ENCODE measurements around the gene CTNNA3.
"Not testable (repeated sequence)": the region's sequence is repeated elsewhere in the genome, so short reads cannot be mapped to it uniquely, and the experiment has no call there.

The CTNNA3 gene

GRCh38 chr10:67696029-67696428, at the start of gene CTNNA3:
TSS of gene CTNNA3 (minus strand) at chr10:67696195.
- no peak within 1 kb of the TSS for H3K4me3 ChIP-seq (ENCODE audit: low read length)
- no peaks in the 10 kb centered on the region for H3K27me3 ChIP-seq (ENCODE audit: control insufficient read depth, insufficient read depth, low read length)
- no peaks in the 10 kb centered on the region for H3K9me3 ChIP-seq (ENCODE audit: control insufficient read depth, low read length)
- H3K9ac ChIP-seq (ENCODE audit: low read length) = no peak within 1 kb of the TSS
- H3K4me1 ChIP-seq (ENCODE audit: control insufficient read depth, insufficient read depth, low read length) = no peaks in the 10 kb centered on the region
- H3K36me3 ChIP-seq (ENCODE audit: control insufficient read depth, insufficient read depth, low read length) = no peaks in the 10 kb centered on the region

GRCh38 chr10:67735430-67735829, 39.4 kb upstream of the CTNNA3 start:
- H3K4me3 ChIP-seq (ENCODE audit: low read length) = no peak overlapping the region
- no peaks in the 10 kb centered on the region for H3K4me1 ChIP-seq (ENCODE audit: control insufficient read depth, insufficient read depth, low read length)

GRCh38 chr10:67733511-67733910, 37.5 kb upstream of the CTNNA3 start:
- Histone ChIP-seq H3K4me1 (ENCODE audit: control insufficient read depth, insufficient read depth, low read length) (no peaks in the 10 kb centered on the region), H3K4me3 (ENCODE audit: low read length) (no peak overlapping the region), H3K36me3 (ENCODE audit: control insufficient read depth, insufficient read depth, low read length) (no peaks in the 10 kb centered on the region), H3K27me3 (ENCODE audit: control insufficient read depth, insufficient read depth, low read length) (no peaks in the 10 kb centered on the region), H3K9me3 (ENCODE audit: control insufficient read depth, low read length) (no peaks in the 10 kb centered on the region), H3K9ac (ENCODE audit: low read length) (no peak overlapping the region)

More at GRCh38 chr10:67735430-67735829, 39.4 kb upstream of the CTNNA3 start:
- Histone ChIP-seq H3K36me3 (ENCODE audit: control insufficient read depth, insufficient read depth, low read length) (no peaks in the 10 kb centered on the region), H3K9ac (ENCODE audit: low read length) (no peak overlapping the region), H3K9me3 (ENCODE audit: control insufficient read depth, low read length) (no peaks in the 10 kb centered on the region), H3K27me3 (ENCODE audit: control insufficient read depth, insufficient read depth, low read length) (no peaks in the 10 kb centered on the region)

GRCh38 chr10:67725567-67725966, 29.6 kb upstream of the CTNNA3 start:
- H3K9me3 ChIP-seq (ENCODE audit: control insufficient read depth, low read length) = no peaks in the 10 kb centered on the region
- no peak overlapping the region for H3K4me3 ChIP-seq (ENCODE audit: low read length)
- H3K4me1 ChIP-seq (ENCODE audit: control insufficient read depth, insufficient read depth, low read length) = no peaks in the 10 kb centered on the region
- H3K9ac ChIP-seq (ENCODE audit: low read length) = no peak overlapping the region
- H3K27me3 ChIP-seq (ENCODE audit: control insufficient read depth, insufficient read depth, low read length) = no peaks in the 10 kb centered on the region
- H3K36me3 ChIP-seq (ENCODE audit: control insufficient read depth, insufficient read depth, low read length) = no peaks in the 10 kb centered on the region

GRCh38 chr10:67723601-67724000, 27.6 kb upstream of the CTNNA3 start:
- Histone ChIP-seq H3K27me3 (ENCODE audit: control insufficient read depth, insufficient read depth, low read length) (no peaks in the 10 kb centered on the region), H3K4me1 (ENCODE audit: control insufficient read depth, insufficient read depth, low read length) (no peaks in the 10 kb centered on the region), H3K36me3 (ENCODE audit: control insufficient read depth, insufficient read depth, low read length) (no peaks in the 10 kb centered on the region), H3K4me3 (ENCODE audit: low read length) (no peak overlapping the region), H3K9ac (ENCODE audit: low read length) (no peak overlapping the region), H3K9me3 (ENCODE audit: control insufficient read depth, low read length) (no peaks in the 10 kb centered on the region)

GRCh38 chr10:67722113-67722512, 26.1 kb upstream of the CTNNA3 start:
- Histone ChIP-seq H3K9me3 (ENCODE audit: control insufficient read depth, low read length) (no peaks in the 10 kb centered on the region), H3K4me1 (ENCODE audit: control insufficient read depth, insufficient read depth, low read length) (no peaks in the 10 kb centered on the region), H3K36me3 (ENCODE audit: control insufficient read depth, insufficient read depth, low read length) (no peaks in the 10 kb centered on the region)

GRCh38 chr10:67716455-67716854, 20.5 kb upstream of the CTNNA3 start:
- not testable (repeated sequence) for H3K9ac ChIP-seq (ENCODE audit: low read length); H3K4me1 ChIP-seq (ENCODE audit: control insufficient read depth, insufficient read depth, low read length); H3K36me3 ChIP-seq (ENCODE audit: control insufficient read depth, insufficient read depth, low read length); H3K4me3 ChIP-seq (ENCODE audit: low read length); H3K27me3 ChIP-seq (ENCODE audit: control insufficient read depth, insufficient read depth, low read length); H3K9me3 ChIP-seq (ENCODE audit: control insufficient read depth, low read length)

More at GRCh38 chr10:67722113-67722512, 26.1 kb upstream of the CTNNA3 start:
- no peak overlapping the region for H3K4me3 ChIP-seq (ENCODE audit: low read length)
- no peak overlapping the region for H3K9ac ChIP-seq (ENCODE audit: low read length)
- H3K27me3 ChIP-seq (ENCODE audit: control insufficient read depth, insufficient read depth, low read length) = no peaks in the 10 kb centered on the region

- Histone ChIP-seq H3K4me1 (ENCODE audit: control insufficient read depth, insufficient read depth, low read length) (no peaks in the 10 kb centered on the region), H3K36me3 (ENCODE audit: control insufficient read depth, insufficient read depth, low read length) (no peaks in the 10 kb centered on the region), H3K4me3 (ENCODE audit: low read length) (no peak overlapping the region), H3K9me3 (ENCODE audit: control insufficient read depth, low read length) (no peaks in the 10 kb centered on the region), H3K9ac (ENCODE audit: low read length) (no peak overlapping the region), H3K27me3 (ENCODE audit: control insufficient read depth, insufficient read depth, low read length) (no peaks in the 10 kb centered on the region)
These were observed 9.9 kb upstream of the CTNNA3 start for GRCh38 chr10:67705921-67706320.

GRCh38 chr10:67699613-67700270, 3.7 kb upstream of the CTNNA3 start:
- not testable (repeated sequence) for H3K9me3 ChIP-seq (ENCODE audit: control insufficient read depth, low read length); H3K36me3 ChIP-seq (ENCODE audit: control insufficient read depth, insufficient read depth, low read length); H3K4me3 ChIP-seq (ENCODE audit: low read length); H3K9ac ChIP-seq (ENCODE audit: low read length); H3K27me3 ChIP-seq (ENCODE audit: control insufficient read depth, insufficient read depth, low read length); H3K4me1 ChIP-seq (ENCODE audit: control insufficient read depth, insufficient read depth, low read length)

- Histone ChIP-seq H3K9me3 (ENCODE audit: control insufficient read depth, low read length) (no peaks in the 10 kb centered on the region), H3K9ac (ENCODE audit: low read length) (no peak overlapping the region), H3K4me1 (ENCODE audit: control insufficient read depth, insufficient read depth, low read length) (no peaks in the 10 kb centered on the region), H3K27me3 (ENCODE audit: control insufficient read depth, insufficient read depth, low read length) (no peaks in the 10 kb centered on the region), H3K36me3 (ENCODE audit: control insufficient read depth, insufficient read depth, low read length) (no peaks in the 10 kb centered on the region), H3K4me3 (ENCODE audit: low read length) (no peak overlapping the region)
These were observed 2.2 kb upstream of the CTNNA3 start for GRCh38 chr10:67698164-67698563.

- H3K4me3 ChIP-seq (ENCODE audit: low read length) = no peak overlapping the region
- H3K9ac ChIP-seq (ENCODE audit: low read length) = no peak overlapping the region
- H3K4me1 ChIP-seq (ENCODE audit: control insufficient read depth, insufficient read depth, low read length) = no peaks in the 10 kb centered on the region
- no peaks in the 10 kb centered on the region for H3K36me3 ChIP-seq (ENCODE audit: control insufficient read depth, insufficient read depth, low read length)
- H3K9me3 ChIP-seq (ENCODE audit: control insufficient read depth, low read length) = no peaks in the 10 kb centered on the region
- H3K27me3 ChIP-seq (ENCODE audit: control insufficient read depth, insufficient read depth, low read length) = no peaks in the 10 kb centered on the region
These were observed 1.7 kb upstream of the CTNNA3 start for GRCh38 chr10:67697724-67698131.

- no peaks in the 10 kb centered on the region for H3K9me3 ChIP-seq (ENCODE audit: control insufficient read depth, low read length)
- no peaks in the 10 kb centered on the region for H3K36me3 ChIP-seq (ENCODE audit: control insufficient read depth, insufficient read depth, low read length)
- H3K4me3 ChIP-seq (ENCODE audit: low read length) = no peak overlapping the region
- H3K9ac ChIP-seq (ENCODE audit: low read length) = no peak overlapping the region
- no peaks in the 10 kb centered on the region for H3K27me3 ChIP-seq (ENCODE audit: control insufficient read depth, insufficient read depth, low read length)
- H3K4me1 ChIP-seq (ENCODE audit: control insufficient read depth, insufficient read depth, low read length) = no peaks in the 10 kb centered on the region
These were observed 684 bp upstream of the CTNNA3 start for GRCh38 chr10:67696679-67697078.

GRCh38 chr10:67695555-67695954, 440 bp downstream of the CTNNA3 start:
- no peaks in the 10 kb centered on the region for H3K4me1 ChIP-seq (ENCODE audit: control insufficient read depth, insufficient read depth, low read length)
- no peak overlapping the region for H3K9ac ChIP-seq (ENCODE audit: low read length)
- H3K36me3 ChIP-seq (ENCODE audit: control insufficient read depth, insufficient read depth, low read length) = no peaks in the 10 kb centered on the region
- H3K27me3 ChIP-seq (ENCODE audit: control insufficient read depth, insufficient read depth, low read length) = no peaks in the 10 kb centered on the region
- no peaks in the 10 kb centered on the region for H3K9me3 ChIP-seq (ENCODE audit: control insufficient read depth, low read length)
- H3K4me3 ChIP-seq (ENCODE audit: low read length) = no peak overlapping the region
